ENCODE data around the gene RPS2.

Gene RPS2

DNA sequence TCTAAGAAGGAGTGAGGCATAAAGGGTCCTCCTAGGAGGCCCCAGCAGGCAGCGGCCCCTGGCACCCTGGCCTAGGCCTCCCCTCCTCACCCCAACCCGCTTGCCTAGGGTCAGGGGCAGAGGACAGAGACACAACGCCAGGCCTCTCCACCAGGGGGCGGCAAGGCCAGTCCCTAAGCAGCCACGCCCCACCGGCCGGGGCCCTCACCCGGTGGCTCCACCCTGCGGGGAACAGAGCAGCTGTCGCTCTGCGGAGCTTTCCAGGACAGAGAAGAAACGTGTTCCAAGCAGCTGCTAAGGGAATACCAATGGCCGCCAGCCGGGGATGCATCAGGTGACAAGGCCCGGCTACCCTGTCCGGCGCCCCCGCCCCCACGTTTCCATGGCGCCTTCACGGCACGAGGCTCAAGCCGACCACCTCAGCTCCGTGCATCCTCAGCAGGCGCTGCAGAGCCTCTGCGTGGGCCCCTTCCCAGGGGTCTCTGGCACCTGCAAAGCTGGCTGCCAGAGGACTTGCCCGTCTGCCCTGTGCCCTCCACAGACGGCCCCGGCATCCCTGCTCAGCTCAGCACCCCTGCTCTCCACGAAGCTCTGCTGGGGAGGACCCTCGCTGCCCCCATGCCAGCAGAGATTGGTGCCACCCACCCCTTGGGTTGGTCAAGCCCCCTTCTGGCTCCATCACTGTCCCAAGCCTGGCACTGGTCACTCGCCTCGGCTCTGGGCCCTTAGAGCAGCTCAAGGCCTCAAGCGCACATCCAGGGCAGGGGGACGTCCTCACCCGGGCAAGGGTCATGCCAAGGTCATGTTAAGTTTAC lies 39.4 kb upstream of the RPS2 start:
- ChIA-PET CTCF (interaction anchor here (0.5 to 2.5 kb wide), 12 partner anchors 21 to 202 kb away, joined by 3 to 17 read pairs (median 4); no protein-coding TSS in a partner anchor), POLR2A (ENCODE audit: low non-redundant PET) (no interaction called here)
- TF ChIP-seq, protein P1, sequence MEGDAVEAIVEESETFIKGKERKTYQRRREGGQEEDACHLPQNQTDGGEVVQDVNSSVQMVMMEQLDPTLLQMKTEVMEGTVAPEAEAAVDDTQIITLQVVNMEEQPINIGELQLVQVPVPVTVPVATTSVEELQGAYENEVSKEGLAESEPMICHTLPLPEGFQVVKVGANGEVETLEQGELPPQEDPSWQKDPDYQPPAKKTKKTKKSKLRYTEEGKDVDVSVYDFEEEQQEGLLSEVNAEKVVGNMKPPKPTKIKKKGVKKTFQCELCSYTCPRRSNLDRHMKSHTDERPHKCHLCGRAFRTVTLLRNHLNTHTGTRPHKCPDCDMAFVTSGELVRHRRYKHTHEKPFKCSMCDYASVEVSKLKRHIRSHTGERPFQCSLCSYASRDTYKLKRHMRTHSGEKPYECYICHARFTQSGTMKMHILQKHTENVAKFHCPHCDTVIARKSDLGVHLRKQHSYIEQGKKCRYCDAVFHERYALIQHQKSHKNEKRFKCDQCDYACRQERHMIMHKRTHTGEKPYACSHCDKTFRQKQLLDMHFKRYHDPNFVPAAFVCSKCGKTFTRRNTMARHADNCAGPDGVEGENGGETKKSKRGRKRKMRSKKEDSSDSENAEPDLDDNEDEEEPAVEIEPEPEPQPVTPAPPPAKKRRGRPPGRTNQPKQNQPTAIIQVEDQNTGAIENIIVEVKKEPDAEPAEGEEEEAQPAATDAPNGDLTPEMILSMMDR (conservative IDR thresholded peaks at IDR 0.05; ENCODE audit: low read depth), result peak; percentile 88
- H3K27ac ChIP-seq, result peak overlapping the region; percentile 98
- peak; percentile 59 for DNase-seq (ENCODE audit: low spot score)

DNA sequence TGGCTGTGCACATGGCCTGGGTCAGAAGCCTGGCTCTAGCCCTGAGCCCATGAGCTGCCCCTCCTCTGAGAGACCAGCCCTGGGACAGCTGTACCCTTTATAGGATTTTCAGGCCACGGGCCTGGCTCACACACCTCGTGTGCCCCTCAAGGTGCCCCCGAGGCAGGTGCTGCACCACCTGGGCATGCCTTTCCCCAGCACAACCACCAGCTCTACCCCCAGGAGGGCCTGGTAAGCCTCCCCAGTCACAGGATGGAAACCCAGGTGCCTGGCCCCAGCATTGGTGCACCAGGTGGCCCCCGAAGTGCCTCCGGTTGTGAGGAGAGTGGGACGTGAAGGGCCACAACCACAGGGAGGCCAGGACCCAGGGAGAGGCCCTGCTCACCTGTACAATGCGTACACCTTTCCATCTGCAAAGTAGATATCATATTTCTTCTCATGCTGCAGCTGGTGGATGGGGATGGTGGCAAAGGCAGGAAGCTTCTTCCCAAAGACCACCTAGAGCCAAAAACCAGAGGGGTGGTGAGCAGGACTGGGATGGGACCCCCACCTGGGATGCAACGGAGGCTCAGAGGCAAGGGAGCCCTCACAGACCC lies 38.7 kb upstream of the RPS2 start:
- ChIA-PET CTCF (interaction anchor here (0.5 to 2.5 kb wide), 7 partner anchors 21 to 237 kb away, joined by 3 to 17 read pairs (median 4); no protein-coding TSS in a partner anchor), POLR2A (ENCODE audit: low non-redundant PET) (interaction anchor here (0.8 kb wide), 1 partner anchor 10 kb away, joined by 4 read pairs; no protein-coding TSS in a partner anchor)
- TF ChIP-seq, protein P1 (conservative IDR thresholded peaks at IDR 0.05; ENCODE audit: low read depth), result no peak

GRCh38 chr16:2002406-2003230 lies 38.0 kb upstream of the RPS2 start:
- TF ChIP-seq, protein P1 (conservative IDR thresholded peaks at IDR 0.05; ENCODE audit: low read depth), result no peak
- no peak for DNase-seq (ENCODE audit: low spot score)
- peak overlapping the region; percentile 98 for H3K27ac ChIP-seq
- CTCF ChIA-PET, result interaction anchor here (0.5 to 2.5 kb wide), 5 partner anchors 20 to 238 kb away, joined by 3 to 17 read pairs (median 3); no protein-coding TSS in a partner anchor
- POLR2A ChIA-PET (ENCODE audit: low non-redundant PET), result interaction anchor here (0.7 to 0.8 kb wide), 2 partner anchors 10 to 11 kb away, joined by 3 to 4 read pairs; no protein-coding TSS in a partner anchor

More for the DNA sequence above, 38.7 kb upstream of the RPS2 start:
- peak overlapping the region; percentile 98 for H3K27ac ChIP-seq
- no peak for DNase-seq (ENCODE audit: low spot score)

DNA sequence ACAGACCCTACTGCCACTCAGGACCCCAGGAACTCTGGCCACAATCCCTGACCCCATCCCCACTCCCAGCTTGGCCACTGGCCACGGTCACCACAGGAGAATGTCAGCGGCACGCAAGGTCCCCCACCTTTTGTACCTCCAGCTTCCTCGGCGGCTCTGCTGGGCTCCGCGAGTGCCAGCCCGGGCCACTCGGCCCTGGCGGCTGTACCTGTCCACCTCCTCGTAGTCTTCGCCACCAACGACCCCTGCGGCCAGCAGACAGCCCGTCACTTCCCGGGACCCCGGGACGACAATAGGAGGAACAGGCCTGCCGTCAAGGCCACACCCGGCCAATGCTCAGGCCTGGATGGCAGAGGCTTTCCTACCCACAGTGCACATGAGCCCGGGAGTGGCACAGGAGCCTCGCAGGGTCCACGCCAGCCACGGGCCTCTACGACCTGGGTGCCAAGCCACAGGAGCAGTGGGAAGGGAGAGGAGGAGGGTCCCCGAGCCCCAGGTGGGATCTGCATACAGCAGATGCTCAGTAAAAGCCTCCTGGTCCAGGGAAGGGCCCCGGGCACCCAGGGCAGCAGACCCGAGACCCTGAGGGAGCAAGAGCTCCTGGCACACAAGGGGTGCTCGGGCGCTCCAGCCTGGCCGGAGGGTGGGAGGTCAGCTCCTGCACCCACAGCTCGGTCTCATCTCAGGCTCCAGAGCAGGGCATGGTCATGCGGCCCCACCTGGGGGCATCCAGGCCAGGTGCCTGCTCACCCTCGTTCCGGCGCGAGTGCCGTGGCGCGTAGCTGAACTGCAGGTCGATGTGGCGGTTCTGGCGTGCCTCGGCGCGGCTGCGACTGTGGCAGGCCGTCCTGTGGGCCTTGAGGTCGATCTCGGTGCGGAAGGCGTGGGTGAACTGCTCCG lies 37.1 kb upstream of the RPS2 start:
- ChIA-PET CTCF (interaction anchor here (0.7 kb wide), 1 partner anchor 139 kb away, joined by 3 read pairs; no protein-coding TSS in a partner anchor), POLR2A (ENCODE audit: low non-redundant PET) (no interaction called here)
- no peak for DNase-seq (ENCODE audit: low spot score)
- H3K27ac ChIP-seq, result peak overlapping the region; percentile 98; the same call in 1 of the 2 replicates
- TF ChIP-seq, protein P1 (conservative IDR thresholded peaks at IDR 0.05; ENCODE audit: low read depth), result no peak

DNA sequence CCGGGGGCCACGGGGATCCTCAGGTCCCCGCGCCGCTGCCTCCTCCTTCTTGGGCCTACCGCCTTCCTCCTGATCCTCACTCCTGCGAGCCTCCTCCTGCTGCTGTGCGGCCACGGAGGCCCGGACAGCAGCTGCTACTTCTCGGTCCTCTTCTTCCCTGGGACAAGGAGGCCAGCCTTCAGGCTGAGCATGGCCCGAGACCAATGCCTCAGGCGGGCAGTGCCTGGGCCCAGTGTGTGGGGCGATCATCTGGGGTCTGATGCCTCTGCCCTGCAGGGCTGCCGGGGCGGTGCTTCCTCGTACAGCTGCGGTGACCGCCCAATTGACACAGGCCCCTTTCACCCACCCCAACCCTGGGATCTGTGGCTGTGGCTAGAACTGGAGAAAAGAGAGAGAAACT lies 36.4 kb upstream of the RPS2 start:
- ChIA-PET CTCF (interaction anchor here (0.6 kb wide), 2 partner anchors 90 to 422 kb away, joined by 3 read pairs; no protein-coding TSS in a partner anchor), POLR2A (ENCODE audit: low non-redundant PET) (no interaction called here)
- peak overlapping the region; percentile 98; the same call in 1 of the 2 replicates for H3K27ac ChIP-seq
- TF ChIP-seq, protein P1 (conservative IDR thresholded peaks at IDR 0.05; ENCODE audit: low read depth), result no peak
- no peak for DNase-seq (ENCODE audit: low spot score)

Measured in RWPE1 (cell line).